ENCODE measurements around the gene ATRIP.
A peak's percentile ranks its signal among the peaks of the same experiment; 100 is the strongest.

The ATRIP gene

GRCh38 chr3:48409291-48410201 lies 37.0 kb upstream of the ATRIP start:
- DNase-seq, result no peak

GRCh38 chr3:48410205-48411040 lies 36.1 kb upstream of the ATRIP start:
- no peak for DNase-seq

- DNase-seq, result no peak
Observed at GRCh38 chr3:48411041-48411588, 35.4 kb upstream of the ATRIP start.

- DNase-seq, result no peak
Observed at GRCh38 chr3:48411606-48412374, 34.7 kb upstream of the ATRIP start.

- DNase-seq, result no peak
Observed at GRCh38 chr3:48412375-48413001, 34.0 kb upstream of the ATRIP start.

GRCh38 chr3:48413086-48413485 lies 33.5 kb upstream of the ATRIP start:
- no peak for DNase-seq

- DNase-seq, result no peak
Observed at GRCh38 chr3:48413611-48414010, 32.9 kb upstream of the ATRIP start.

GRCh38 chr3:48414376-48415250 lies 31.9 kb upstream of the ATRIP start:
- peak in 36 of 56 donors; percentile 15 to 77 (median 44) for DNase-seq

- no peak for DNase-seq
Observed at GRCh38 chr3:48415251-48415953, 31.1 kb upstream of the ATRIP start.

GRCh38 chr3:48416091-48416505 lies 30.4 kb upstream of the ATRIP start:
- no peak for DNase-seq

- DNase-seq, result no peak
Observed at GRCh38 chr3:48416546-48416945, 30.0 kb upstream of the ATRIP start.

GRCh38 chr3:48417529-48418108 lies 28.9 kb upstream of the ATRIP start:
- DNase-seq, result no peak

- no peak for DNase-seq
Observed at GRCh38 chr3:48418140-48418539, 28.4 kb upstream of the ATRIP start.

- DNase-seq, result no peak
Observed at GRCh38 chr3:48418651-48419050, 27.9 kb upstream of the ATRIP start.

GRCh38 chr3:48419149-48419548 lies 27.4 kb upstream of the ATRIP start:
- DNase-seq, result no peak

GRCh38 chr3:48419597-48419996 lies 26.9 kb upstream of the ATRIP start:
- DNase-seq, result no peak

- no peak for DNase-seq
Observed at GRCh38 chr3:48420561-48420960, 26.0 kb upstream of the ATRIP start.

GRCh38 chr3:48422272-48422671 lies 24.3 kb upstream of the ATRIP start:
- no peak for DNase-seq

GRCh38 chr3:48422681-48423080 lies 23.9 kb upstream of the ATRIP start:
- DNase-seq, result no peak
